Muscle layer of colon (tissue), 2 donors: ENCODE data around the gene SMIM10L1.
A peak's percentile ranks its signal among the peaks of the same experiment; 100 is the strongest.

Experiments
- H3K27ac ChIP-seq: one replicate; pipeline ENCODE4 v1.7.0; 2013; ENCODE audit warnings: low read depth, mild to moderate bottlenecking, low read length, moderate library complexity
- H3K27me3 ChIP-seq, 2 donors: one replicate each; pipeline ENCODE4 v1.7.0; 2013; ENCODE audit warnings: low read length in 2 of 2, mild to moderate bottlenecking in 2 of 2; ENCODE audit not compliant: insufficient read depth in 2 of 2, control insufficient read depth in 1 of 2
- H3K36me3 ChIP-seq: one replicate; pipeline ENCODE4 v1.7.0; 2013; ENCODE audit warnings: mild to moderate bottlenecking, low read length; ENCODE audit not compliant: insufficient read depth
- H3K4me1 ChIP-seq: one replicate; pipeline ENCODE4 v1.7.0; 2013; ENCODE audit warnings: mild to moderate bottlenecking, low read length; ENCODE audit not compliant: insufficient read depth
- H3K4me3 ChIP-seq, 2 donors: one replicate each; pipeline ENCODE4 v1.7.0; 2013; ENCODE audit warnings: low read length in 2 of 2, low read depth in 1 of 2, mild to moderate bottlenecking in 1 of 2, moderate library complexity in 1 of 2
- H3K9ac ChIP-seq: one replicate; pipeline ENCODE4 v1.7.0; 2013; ENCODE audit warnings: low read length
- H3K9me3 ChIP-seq: one replicate; pipeline ENCODE4 v1.7.0; 2013; ENCODE audit warnings: mild to moderate bottlenecking, low read length
- donor health status: abdominal sarcoma.
- donor health status: Adenocarcinoma of cecum.

SMIM10L1 gene

DNA sequence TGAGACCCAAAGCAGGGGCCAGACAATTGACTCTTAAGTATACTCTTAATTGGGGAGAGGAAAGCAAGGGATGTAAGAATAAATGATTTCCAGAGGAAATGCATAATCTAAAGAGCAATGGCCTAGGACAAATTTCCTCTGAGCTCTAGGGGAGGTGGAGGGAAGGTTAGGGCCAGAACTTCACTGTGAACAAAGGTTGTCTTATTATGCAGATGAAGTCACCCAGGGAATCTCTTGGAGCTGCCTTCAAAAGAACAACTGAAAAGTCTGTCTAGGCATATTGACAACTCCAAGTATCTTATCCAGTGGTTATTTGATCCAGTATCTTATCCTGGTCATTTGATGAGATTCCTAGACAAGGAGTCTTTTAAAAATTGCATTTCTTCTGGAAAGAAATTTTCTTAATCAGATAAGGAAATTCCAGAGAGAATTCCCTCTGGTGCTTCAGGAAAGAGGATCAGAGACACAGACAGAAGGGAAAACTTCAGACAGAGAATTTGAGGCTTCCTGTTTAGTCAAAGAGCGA lies 16.5 kb upstream of the SMIM10L1 start:
- no peaks in the 10 kb centered on the region for H3K36me3 ChIP-seq
- no peaks in the 10 kb centered on the region for H3K27me3 ChIP-seq
- H3K4me3 ChIP-seq, result no peak overlapping the region
- no peak overlapping the region for H3K9ac ChIP-seq
- no peaks in the 10 kb centered on the region for H3K9me3 ChIP-seq
- H3K27ac ChIP-seq, result no peak overlapping the region
- peaks cover 3% of the 10 kb centered on the region for H3K4me1 ChIP-seq

GRCh38 chr12:11158885-11159444 lies 12.0 kb upstream of the SMIM10L1 start:
- Histone ChIP-seq H3K27ac (no peak overlapping the region), H3K9ac (no peak overlapping the region), H3K9me3 (no peaks in the 10 kb centered on the region), H3K36me3 (peaks cover 4% of the 10 kb centered on the region), H3K4me3 (no peak overlapping the region), H3K27me3 (no peaks in the 10 kb centered on the region), H3K4me1 (no peaks in the 10 kb centered on the region)

DNA sequence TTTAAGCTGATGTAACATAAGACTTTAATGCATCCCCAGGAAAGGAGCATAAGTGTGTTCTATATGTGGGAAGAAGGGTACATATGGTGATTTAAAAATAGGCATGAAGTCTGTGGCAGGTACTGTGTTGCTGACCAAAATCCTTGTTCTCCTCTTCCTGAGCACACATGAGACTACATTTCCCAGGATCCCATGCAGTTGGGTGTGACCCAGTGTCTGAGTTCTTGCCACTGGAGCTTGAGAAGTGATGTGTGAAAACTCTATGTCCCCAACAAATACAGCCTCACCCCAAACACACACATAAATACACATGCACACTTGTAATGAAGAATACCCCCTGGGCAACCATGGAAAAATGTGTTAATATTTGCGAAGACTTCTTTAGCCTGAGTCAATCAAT lies 8.5 kb upstream of the SMIM10L1 start:
- Histone ChIP-seq H3K9ac (no peak overlapping the region), H3K27me3 (no peaks in the 10 kb centered on the region), H3K27ac (no peak overlapping the region), H3K4me1 (no peaks in the 10 kb centered on the region), H3K4me3 (no peak overlapping the region), H3K36me3 (peaks cover 4% of the 10 kb centered on the region), H3K9me3 (no peaks in the 10 kb centered on the region)

DNA sequence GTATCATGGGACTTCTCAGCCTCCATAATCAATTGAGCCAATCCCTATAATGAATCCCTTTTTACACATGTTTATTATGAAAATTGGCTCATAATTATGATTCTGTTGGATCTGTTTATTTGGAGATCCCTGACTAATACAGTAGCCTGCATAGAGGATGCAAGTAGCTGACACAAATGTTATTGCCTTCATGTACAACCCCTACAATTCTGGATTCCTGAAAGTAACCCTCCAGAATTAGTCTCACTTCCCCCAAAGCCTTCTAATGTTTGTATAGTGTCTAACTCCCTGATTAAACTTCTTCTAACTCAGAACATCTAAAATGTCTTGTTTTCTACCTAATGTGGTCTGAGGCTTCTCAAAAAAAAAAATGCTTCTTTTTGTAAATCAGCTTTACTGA lies 6.6 kb upstream of the SMIM10L1 start:
- H3K9me3 ChIP-seq, result no peaks in the 10 kb centered on the region
- H3K27me3 ChIP-seq, result no peaks in the 10 kb centered on the region
- no peak overlapping the region for H3K4me3 ChIP-seq
- H3K36me3 ChIP-seq, result peaks cover 4% of the 10 kb centered on the region
- no peaks in the 10 kb centered on the region for H3K4me1 ChIP-seq
- H3K27ac ChIP-seq, result no peak overlapping the region
- H3K9ac ChIP-seq, result no peak overlapping the region

DNA sequence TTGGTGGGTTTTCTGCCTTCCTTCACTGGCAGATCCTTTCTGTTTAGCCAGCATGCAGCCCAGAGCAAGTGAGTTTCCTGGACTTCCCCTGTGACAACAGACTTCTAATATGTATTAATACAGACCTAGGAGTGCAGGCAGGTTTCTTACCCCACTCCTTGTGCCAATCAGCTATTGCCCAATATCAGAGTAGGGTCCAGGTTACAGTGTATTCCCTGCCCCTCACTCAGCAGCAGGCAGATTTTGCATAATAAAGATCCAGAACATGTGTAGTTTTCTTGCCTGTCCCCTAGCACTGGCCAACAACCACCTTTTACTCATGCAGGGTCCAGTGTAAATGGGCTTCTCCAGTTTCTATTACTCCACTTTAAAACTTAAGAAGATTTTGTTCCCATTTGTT lies 4.7 kb upstream of the SMIM10L1 start:
- peaks cover 6% of the 10 kb centered on the region for H3K4me1 ChIP-seq
- H3K9ac ChIP-seq, result no peak overlapping the region
- no peak overlapping the region for H3K27ac ChIP-seq
- H3K9me3 ChIP-seq, result no peaks in the 10 kb centered on the region
- H3K36me3 ChIP-seq, result peaks cover 4% of the 10 kb centered on the region
- H3K27me3 ChIP-seq, result no peaks in the 10 kb centered on the region
- no peak overlapping the region for H3K4me3 ChIP-seq

DNA sequence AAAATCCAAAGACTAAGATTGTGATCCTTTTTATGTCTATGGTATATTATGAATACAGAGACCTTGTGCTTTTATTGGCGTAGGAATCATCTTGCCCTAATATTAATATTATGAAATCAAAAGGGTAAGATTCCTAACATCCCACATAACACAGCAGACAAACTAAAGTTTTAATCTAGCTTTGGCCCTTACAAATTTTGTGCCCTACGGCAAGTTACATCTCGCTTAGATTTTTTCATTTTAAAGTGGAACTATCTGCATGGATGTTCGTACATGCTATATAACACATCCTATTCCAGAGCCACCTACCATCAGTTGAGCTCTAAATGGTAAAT lies 217 bp upstream of the SMIM10L1 start:
- Histone ChIP-seq H3K36me3 (no peaks in the 10 kb centered on the region), H3K27me3 (no peaks in the 10 kb centered on the region), H3K4me1 (peaks cover 18% of the 10 kb centered on the region), H3K4me3 (peak overlapping the region; percentile 10 to 75), H3K9me3 (no peaks in the 10 kb centered on the region), H3K9ac (peak overlapping the region; percentile 72), H3K27ac (peak overlapping the region; percentile 12)

- H3K4me3 ChIP-seq, result peak overlapping the region; percentile 10 to 75
- H3K9me3 ChIP-seq, result no peaks in the 10 kb centered on the region
- peak overlapping the region; percentile 72 for H3K9ac ChIP-seq
- H3K36me3 ChIP-seq, result no peaks in the 10 kb centered on the region
- H3K4me1 ChIP-seq, result peaks cover 18% of the 10 kb centered on the region
- no peaks in the 10 kb centered on the region for H3K27me3 ChIP-seq
- H3K27ac ChIP-seq, result peak overlapping the region; percentile 36
Measured at GRCh38 chr12:11171969-11172675, 1.1 kb downstream of the SMIM10L1 start.

- Histone ChIP-seq H3K27ac (no peak overlapping the region), H3K27me3 (no peaks in the 10 kb centered on the region), H3K9ac (no peak overlapping the region), H3K4me3 (no peak overlapping the region), H3K4me1 (peaks cover 18% of the 10 kb centered on the region), H3K36me3 (no peaks in the 10 kb centered on the region), H3K9me3 (no peaks in the 10 kb centered on the region)
Measured at GRCh38 chr12:11174022-11174421, 3.0 kb downstream of the SMIM10L1 start.

GRCh38 chr12:11178250-11178649 lies 7.3 kb downstream of the SMIM10L1 start:
- no peak overlapping the region for H3K4me3 ChIP-seq
- no peak overlapping the region for H3K9ac ChIP-seq
- H3K36me3 ChIP-seq, result no peaks in the 10 kb centered on the region
- H3K27ac ChIP-seq, result no peak overlapping the region
- H3K27me3 ChIP-seq, result no peaks in the 10 kb centered on the region
- H3K4me1 ChIP-seq, result peaks cover under 1% of the 10 kb centered on the region
- H3K9me3 ChIP-seq, result no peaks in the 10 kb centered on the region

DNA sequence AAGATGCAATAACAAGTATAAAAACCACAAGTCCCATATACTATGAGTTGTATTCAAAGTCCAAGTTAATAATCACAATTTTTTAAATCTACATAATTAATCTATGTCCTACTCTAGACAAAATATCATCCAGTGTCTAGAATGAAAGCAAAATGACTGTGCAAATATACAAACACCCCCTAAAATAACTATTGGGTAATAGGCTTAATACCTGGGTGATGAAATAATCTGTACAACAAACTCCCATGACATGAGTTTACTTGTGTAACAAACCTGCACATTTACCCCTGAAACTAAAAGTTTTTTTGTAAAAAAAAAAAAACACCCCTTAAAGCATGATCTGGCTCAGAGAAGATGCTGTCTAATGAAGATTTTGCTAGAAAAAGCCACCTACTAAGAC lies 11.5 kb downstream of the SMIM10L1 start:
- H3K9me3 ChIP-seq, result no peaks in the 10 kb centered on the region
- no peaks in the 10 kb centered on the region for H3K4me1 ChIP-seq

GRCh38 chr12:11183011-11183410 lies 12.0 kb downstream of the SMIM10L1 start:
- no peaks in the 10 kb centered on the region for H3K9me3 ChIP-seq
- no peak overlapping the region for H3K9ac ChIP-seq
- no peak overlapping the region for H3K4me3 ChIP-seq
- no peak overlapping the region for H3K27ac ChIP-seq
- H3K36me3 ChIP-seq, result no peaks in the 10 kb centered on the region
- no peaks in the 10 kb centered on the region for H3K4me1 ChIP-seq
- no peaks in the 10 kb centered on the region for H3K27me3 ChIP-seq

More for the DNA sequence above, 11.5 kb downstream of the SMIM10L1 start:
- H3K36me3 ChIP-seq, result no peaks in the 10 kb centered on the region
- no peak overlapping the region for H3K9ac ChIP-seq
- no peak overlapping the region for H3K4me3 ChIP-seq
- no peaks in the 10 kb centered on the region for H3K27me3 ChIP-seq
- H3K27ac ChIP-seq, result no peak overlapping the region

GRCh38 chr12:11186837-11187236 lies 15.8 kb downstream of the SMIM10L1 start, which contains the start of gene TAS2R42:
Gene TAS2R42, minus strand, starts transcription at chr12:11186937. Its CDS starts 0 bp downstream, at chr12:11186937.
- Histone ChIP-seq H3K4me3 (no peak within 1 kb of the TSS), H3K36me3 (no peaks in the 10 kb centered on the region), H3K4me1 (no peaks in the 10 kb centered on the region), H3K27ac (no peak within 1 kb of the TSS), H3K27me3 (no peaks in the 10 kb centered on the region), H3K9ac (no peak within 1 kb of the TSS), H3K9me3 (no peaks in the 10 kb centered on the region)
